H9 (cell line): ENCODE data around the gene LUZP1. TPM values are rescaled to one million over a fixed set of nuclear protein-coding genes. Genes with fewer than 3 reads are reported as not detected.

Source experiments
- DNase-seq: peaks from one replicate; pipeline ENCODE4 v3.0.0-alpha.2; 2017
- H2AFZ ChIP-seq: one replicate; pipeline ENCODE4 v1.6.1; 2013; ENCODE audit warnings: mild to moderate bottlenecking, low read length, control low read depth, moderate library complexity
- H2AK5ac ChIP-seq: 2 replicates; pipeline ENCODE4 v1.6.1; 2013; ENCODE audit warnings: low read length, control low read depth, mixed read lengths; ENCODE audit not compliant: insufficient read length
- H2BK120ac ChIP-seq: one replicate; pipeline ENCODE4 v1.6.1; 2013; ENCODE audit warnings: low read depth, mild to moderate bottlenecking, low read length, control low read depth, inconsistent platforms; ENCODE audit not compliant: poor library complexity, severe bottlenecking
- H2BK12ac ChIP-seq: 2 replicates; pipeline ENCODE4 v1.6.1; 2013; ENCODE audit warnings: low read length, control low read depth, mixed read lengths, low read depth; ENCODE audit not compliant: insufficient read length
- H2BK15ac ChIP-seq: 2 replicates; pipeline ENCODE4 v1.6.1; 2013; ENCODE audit warnings: low read depth, low read length, control low read depth
- H2BK20ac ChIP-seq: one replicate; pipeline ENCODE4 v1.6.1; 2013; ENCODE audit warnings: low read depth, mild to moderate bottlenecking, low read length, control low read depth, inconsistent platforms; ENCODE audit not compliant: poor library complexity, severe bottlenecking
- H2BK5ac ChIP-seq: 2 replicates; pipeline ENCODE4 v1.6.1; 2013; ENCODE audit warnings: low read length, control low read depth, mixed read lengths; ENCODE audit not compliant: insufficient read length
- H3K14ac ChIP-seq: 2 replicates; pipeline ENCODE4 v1.6.1; 2013; ENCODE audit warnings: low read length, control low read depth; ENCODE audit not compliant: insufficient read depth
- H3K18ac ChIP-seq: 2 replicates; pipeline ENCODE4 v1.6.1; 2013; ENCODE audit warnings: low read depth, mild to moderate bottlenecking, mixed read lengths, low read length, control low read depth; ENCODE audit not compliant: insufficient read length
- H3K23ac ChIP-seq: 2 replicates; pipeline ENCODE4 v1.6.1; 2013; ENCODE audit warnings: low read length, control low read depth, mixed read lengths, low read depth; ENCODE audit not compliant: insufficient read length
- H3K23me2 ChIP-seq: 2 replicates; pipeline ENCODE4 v1.6.1; 2013; ENCODE audit warnings: low read depth, mild to moderate bottlenecking, mixed read lengths, low read length, control low read depth; ENCODE audit not compliant: insufficient read length, poor library complexity, severe bottlenecking
- H3K27ac ChIP-seq: 2 replicates; pipeline ENCODE4 v1.5.1; 2013; ENCODE audit warnings: low read length, control low read depth, mixed read lengths, low read depth; ENCODE audit not compliant: insufficient read length
- H3K27me3 ChIP-seq: 2 replicates; pipeline ENCODE4 v1.6.1; 2013; ENCODE audit warnings: low read length, control low read depth, inconsistent platforms; ENCODE audit not compliant: insufficient read depth
- H3K4ac ChIP-seq: 2 replicates; pipeline ENCODE4 v1.6.1; 2013; ENCODE audit warnings: low read depth, mild to moderate bottlenecking, control low read depth, inconsistent platforms, low read length, moderate library complexity
- H3K4me1 ChIP-seq: 2 replicates; pipeline ENCODE4 v1.6.1; 2013; ENCODE audit warnings: low read length, control low read depth, inconsistent platforms; ENCODE audit not compliant: insufficient read depth
- H3K4me2 ChIP-seq: 2 replicates; pipeline ENCODE4 v1.6.1; 2013; ENCODE audit warnings: low read length, control low read depth, mixed read lengths; ENCODE audit not compliant: insufficient read length, insufficient read depth
- H3K56ac ChIP-seq: 2 replicates; pipeline ENCODE4 v1.6.1; 2013; ENCODE audit warnings: low read depth, mild to moderate bottlenecking, mixed read lengths, low read length, control low read depth; ENCODE audit not compliant: insufficient read length
- H3K79me1 ChIP-seq: 2 replicates; pipeline ENCODE4 v1.6.1; 2013; ENCODE audit warnings: low read depth, mild to moderate bottlenecking, moderate library complexity, low read length, control low read depth, inconsistent platforms; ENCODE audit not compliant: insufficient read depth, poor library complexity, severe bottlenecking
- H3K79me2 ChIP-seq: 2 replicates; pipeline ENCODE4 v1.6.1; 2013; ENCODE audit warnings: low read length, control low read depth, inconsistent platforms; ENCODE audit not compliant: insufficient read depth
- H3K9ac ChIP-seq: 2 replicates; pipeline ENCODE4 v1.6.1; 2013; ENCODE audit warnings: low read length, control low read depth, mixed read lengths; ENCODE audit not compliant: insufficient read length; ENCODE audit errors: extremely low read depth
- H3K9me3 ChIP-seq: one replicate; pipeline ENCODE4 v1.6.1; 2013; ENCODE audit warnings: low read depth, low read length, inconsistent platforms; ENCODE audit not compliant: control insufficient read depth
- H3T11ph ChIP-seq: one replicate; pipeline ENCODE4 v1.6.1; 2013; ENCODE audit warnings: mild to moderate bottlenecking, low read length, control low read depth, inconsistent platforms
- H4K20me1 ChIP-seq: one replicate; pipeline ENCODE4 v1.6.1; 2013; ENCODE audit not compliant: control insufficient read depth, insufficient read length, insufficient read depth
- H4K5ac ChIP-seq: 2 replicates; pipeline ENCODE4 v1.6.1; 2013; ENCODE audit warnings: low read depth, mild to moderate bottlenecking, mixed read lengths, low read length, control low read depth; ENCODE audit not compliant: insufficient read length
- H4K8ac ChIP-seq: replicated peaks from 2 replicates; pipeline ENCODE4 v1.6.1; 2013; ENCODE audit warnings: low read length, control low read depth, mixed read lengths, low read depth; ENCODE audit not compliant: insufficient read length
- H4K91ac ChIP-seq: 2 replicates; pipeline ENCODE4 v1.6.1; 2013; ENCODE audit warnings: low read depth, mild to moderate bottlenecking, moderate library complexity, mixed read lengths, low read length, control low read depth; ENCODE audit not compliant: insufficient read length
- H3K27ac Mint-ChIP-seq, 3 experiments: 2 replicates in 2 of 3; 3 replicates in 1 of 3; pipeline ENCODE4 v1.8.0; 2020 to 2021; ENCODE audit warnings: mixed read lengths in 3 of 3, mild to moderate bottlenecking in 1 of 3, moderate library complexity in 1 of 3
- H3K27me3 Mint-ChIP-seq: 2 replicates; pipeline ENCODE4 v1.8.0; 2021; ENCODE audit warnings: low read depth, mild to moderate bottlenecking, moderate library complexity, mixed read lengths
- H3K36me3 Mint-ChIP-seq, 3 experiments: 2 replicates in 2 of 3; 3 replicates in 1 of 3; pipeline ENCODE4 v1.8.0; 2020 to 2021; ENCODE audit warnings: low read depth in 3 of 3, mixed read lengths in 3 of 3; ENCODE audit not compliant: insufficient read depth in 1 of 3
- H3K4me1 Mint-ChIP-seq, 2 experiments: 2 replicates each; pipeline ENCODE4 v1.8.0; 2020; ENCODE audit warnings: mixed read lengths in 2 of 2
- H3K4me3 Mint-ChIP-seq, 2 experiments: 2 replicates in 1 of 2; 3 replicates in 1 of 2; pipeline ENCODE4 v1.8.0; 2020 to 2021; ENCODE audit warnings: mild to moderate bottlenecking in 2 of 2, mixed read lengths in 2 of 2, moderate library complexity in 1 of 2
- H3K9me3 Mint-ChIP-seq, 2 experiments: 2 replicates in 1 of 2; 3 replicates in 1 of 2; pipeline ENCODE4 v1.8.0; 2020; ENCODE audit warnings: mild to moderate bottlenecking in 2 of 2, mixed read lengths in 2 of 2, moderate library complexity in 1 of 2
- WGBS: extraction: QIAGEN DNeasy Blood & Tissue Kit; methylation state at CpG from one replicate; pipeline ENCODE4 v1.1.7; 2013; ENCODE audit warnings: missing lambda C conversion rate, low lambda C conversion rate, mixed read lengths; ENCODE audit not compliant: insufficient read length; ENCODE audit errors: extremely low coverage; 5-methylcytosine and 5-hydroxymethylcytosine counted together
- total RNA-seq: library from RNA; stranded (reverse); gene quantifications from 2 replicates; pipeline ENCODE4 v1.2.1, GENCODE V29; 2021
- TF ChIP-seq, protein P1 (sequence below): fragments of 200-600 bp; sonication (generic); conservative IDR thresholded peaks from 3 replicates; pipeline ENCODE4 v1.8.0; 2021; ENCODE audit warnings: antibody characterized with exemption, mild to moderate bottlenecking

LUZP1 gene
- total RNA-seq, 1 experiment from 2014 or later = 48.2 TPM

DNA sequence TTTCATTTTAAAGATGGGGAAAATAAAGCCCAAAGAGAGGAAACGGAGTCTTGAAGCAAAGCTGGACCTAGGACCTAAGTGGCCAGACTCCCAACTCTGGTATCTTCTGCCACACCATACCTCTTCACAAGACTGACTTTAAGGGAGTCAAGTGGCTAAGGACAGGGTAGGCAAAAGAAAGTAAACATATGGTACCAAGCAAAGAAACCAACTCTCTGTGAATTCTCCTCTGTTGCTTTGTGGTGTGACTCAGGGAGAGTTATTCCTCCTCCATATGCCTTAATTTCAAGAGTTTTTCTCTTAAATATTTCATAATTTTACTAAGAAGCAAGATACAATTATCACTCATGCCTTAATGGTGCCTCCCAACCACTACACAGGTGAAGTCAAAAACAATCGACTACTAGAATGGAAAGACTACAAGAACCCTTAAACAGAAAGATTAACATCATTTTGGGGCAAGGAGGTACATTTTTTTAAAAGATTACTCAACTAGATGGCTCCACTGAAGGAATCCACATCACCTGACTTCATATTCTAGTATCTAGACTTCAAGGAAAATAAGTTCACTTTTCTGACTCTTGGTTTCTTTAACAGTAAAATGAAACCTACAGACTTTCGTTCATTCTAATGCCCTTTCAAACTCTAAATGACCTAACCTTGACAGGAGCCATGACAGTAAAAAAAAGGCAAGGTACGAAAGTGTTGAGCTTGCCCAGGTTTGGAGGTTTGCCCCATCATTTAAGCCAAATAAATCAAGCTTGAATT lies 44.2 kb downstream of the LUZP1 start:
- Histone ChIP-seq H3K18ac (no peak overlapping the region), H3T11ph (no peak overlapping the region), H2AK5ac (no peak overlapping the region), H3K56ac (no peak overlapping the region), H3K4ac (no peak overlapping the region), H3K79me2 (peaks cover 19% of the 10 kb centered on the region), H3K23ac (no peak overlapping the region), H3K23me2 (no peaks in the 10 kb centered on the region), H4K20me1 (no peaks in the 10 kb centered on the region), H3K14ac (no peak overlapping the region), H2BK5ac (no peak overlapping the region), H3K27me3 (no peaks in the 10 kb centered on the region), H3K27ac (no peak overlapping the region), H4K8ac (no peak overlapping the region), H3K79me1 (peaks cover 6% of the 10 kb centered on the region), H3K9ac (no peak overlapping the region), H3K4me2 (no peak overlapping the region), H2AFZ (no peak overlapping the region), H2BK20ac (no peak overlapping the region), H2BK15ac (no peak overlapping the region), H3K4me1 (peaks cover 4% of the 10 kb centered on the region; the same call in 1 of the 2 replicates), H3K9me3 (no peaks in the 10 kb centered on the region), H2BK12ac (no peak overlapping the region), H4K91ac (no peak overlapping the region), H2BK120ac (no peak overlapping the region), H4K5ac (no peak overlapping the region)
- no peak overlapping the region for H3K4me3 Mint-ChIP-seq
- no peak for DNase-seq
- WGBS = no CpG with 5 or more reads among the region's 4 CpGs
- TF ChIP-seq, protein P1, sequence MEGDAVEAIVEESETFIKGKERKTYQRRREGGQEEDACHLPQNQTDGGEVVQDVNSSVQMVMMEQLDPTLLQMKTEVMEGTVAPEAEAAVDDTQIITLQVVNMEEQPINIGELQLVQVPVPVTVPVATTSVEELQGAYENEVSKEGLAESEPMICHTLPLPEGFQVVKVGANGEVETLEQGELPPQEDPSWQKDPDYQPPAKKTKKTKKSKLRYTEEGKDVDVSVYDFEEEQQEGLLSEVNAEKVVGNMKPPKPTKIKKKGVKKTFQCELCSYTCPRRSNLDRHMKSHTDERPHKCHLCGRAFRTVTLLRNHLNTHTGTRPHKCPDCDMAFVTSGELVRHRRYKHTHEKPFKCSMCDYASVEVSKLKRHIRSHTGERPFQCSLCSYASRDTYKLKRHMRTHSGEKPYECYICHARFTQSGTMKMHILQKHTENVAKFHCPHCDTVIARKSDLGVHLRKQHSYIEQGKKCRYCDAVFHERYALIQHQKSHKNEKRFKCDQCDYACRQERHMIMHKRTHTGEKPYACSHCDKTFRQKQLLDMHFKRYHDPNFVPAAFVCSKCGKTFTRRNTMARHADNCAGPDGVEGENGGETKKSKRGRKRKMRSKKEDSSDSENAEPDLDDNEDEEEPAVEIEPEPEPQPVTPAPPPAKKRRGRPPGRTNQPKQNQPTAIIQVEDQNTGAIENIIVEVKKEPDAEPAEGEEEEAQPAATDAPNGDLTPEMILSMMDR = no peak
- peaks cover 15 to 16% of the 10 kb centered on the region in 2 experiments for H3K4me1 Mint-ChIP-seq
- H3K9me3 Mint-ChIP-seq = no peaks in the 10 kb centered on the region
- H3K36me3 Mint-ChIP-seq = no peaks in the 10 kb centered on the region
- H3K27ac Mint-ChIP-seq = no peak overlapping the region; a peak in 1 of 7 replicates
- no peaks in the 10 kb centered on the region for H3K27me3 Mint-ChIP-seq
